Activated T-cell treated with anti-CD3 and anti-CD28 coated beads, Interleukin-2, amount 50 U/mL, for 1 hour (primary cell): ENCODE measurements around the gene ZNF620.
"Not testable (repeated sequence)": the region's sequence is repeated elsewhere in the genome, so short reads cannot be mapped to it uniquely, and the experiment has no call there.

Experiments
- DNase-seq: peaks from one replicate; pipeline ENCODE4 v3.0.0-alpha.2; 2020

The ZNF620 gene

DNA sequence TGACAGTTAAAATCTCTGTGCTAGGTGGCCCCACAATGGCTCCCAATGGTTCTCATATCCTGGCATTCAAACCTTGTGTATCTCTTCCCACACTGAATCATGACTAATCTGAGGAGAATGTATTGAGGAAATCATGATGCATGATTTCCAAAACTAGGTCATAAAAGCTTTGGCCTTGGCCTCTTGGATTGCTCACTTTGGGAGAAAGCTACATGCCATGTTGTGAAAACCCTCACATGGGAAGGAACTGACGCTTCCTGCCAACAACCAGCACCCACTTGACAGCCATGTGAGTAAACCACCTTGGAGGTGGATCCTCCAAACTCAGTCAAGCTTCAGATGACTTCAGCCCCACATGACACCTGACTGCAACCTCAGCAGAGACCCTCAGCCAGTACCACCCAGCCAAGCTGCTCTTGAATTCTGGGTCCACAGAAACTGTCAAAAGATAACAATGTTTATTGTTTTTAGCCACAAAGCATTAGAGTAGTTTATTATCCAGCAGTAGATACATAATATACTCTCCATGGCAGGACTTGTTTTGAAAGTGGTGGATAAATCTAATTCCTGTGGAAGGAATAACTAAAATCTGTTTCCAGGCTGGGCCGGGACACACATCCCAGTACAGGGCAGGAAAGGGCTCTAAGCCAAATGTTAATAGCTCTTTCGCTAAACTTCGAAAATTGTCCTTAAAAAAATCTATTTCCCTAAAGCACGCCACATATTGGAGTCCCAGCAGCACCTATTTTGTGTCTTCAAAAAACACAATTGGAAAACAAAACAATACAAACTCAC lies 1.0 kb upstream of the ZNF620 start:
- no peak for DNase-seq

DNA sequence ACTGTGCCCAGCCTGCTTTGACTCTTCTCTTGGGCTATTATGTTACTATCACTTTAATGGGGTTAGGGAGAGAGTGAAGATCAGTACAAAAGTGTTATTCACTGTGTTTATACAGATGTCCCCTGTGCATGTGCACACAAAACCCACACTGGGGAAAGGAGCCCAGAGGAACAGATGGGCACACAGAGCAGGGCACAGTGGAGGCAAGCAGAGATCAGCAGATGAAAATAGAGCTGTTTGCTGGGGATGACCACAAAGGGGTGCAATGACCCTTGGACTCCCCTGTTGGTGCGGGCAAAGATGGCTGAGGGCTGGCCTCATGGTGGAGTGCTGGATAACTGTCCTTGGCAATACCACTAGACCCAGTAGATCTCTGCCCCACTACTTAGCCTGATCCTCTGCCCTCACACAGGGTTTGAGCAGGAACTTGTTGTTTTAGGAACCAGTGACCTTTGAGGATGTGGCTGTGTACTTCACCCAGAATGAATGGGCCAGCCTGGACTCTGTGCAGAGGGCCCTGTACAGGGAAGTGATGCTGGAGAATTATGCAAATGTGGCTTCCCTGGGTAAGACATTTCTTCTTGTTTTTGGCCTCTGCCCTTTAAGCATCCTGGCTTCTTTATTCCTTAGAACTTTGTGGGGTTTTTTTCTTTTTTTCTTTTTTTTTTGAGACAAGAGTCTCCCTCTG lies 5.3 kb downstream of the ZNF620 start:
- no peak for DNase-seq

DNA sequence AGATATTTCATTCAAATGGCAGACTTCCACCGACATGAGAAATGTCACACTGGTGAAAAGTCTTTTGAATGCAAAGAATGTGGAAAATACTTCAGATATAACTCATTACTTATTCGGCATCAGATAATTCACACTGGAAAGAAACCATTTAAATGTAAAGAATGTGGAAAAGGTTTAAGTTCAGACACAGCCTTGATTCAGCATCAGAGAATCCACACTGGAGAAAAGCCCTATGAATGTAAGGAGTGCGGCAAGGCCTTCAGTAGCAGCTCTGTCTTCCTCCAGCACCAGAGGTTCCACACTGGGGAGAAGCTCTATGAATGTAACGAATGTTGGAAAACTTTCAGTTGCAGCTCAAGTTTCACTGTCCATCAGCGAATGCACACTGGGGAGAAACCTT lies 10.4 kb downstream of the ZNF620 start:
- no peak for DNase-seq

DNA sequence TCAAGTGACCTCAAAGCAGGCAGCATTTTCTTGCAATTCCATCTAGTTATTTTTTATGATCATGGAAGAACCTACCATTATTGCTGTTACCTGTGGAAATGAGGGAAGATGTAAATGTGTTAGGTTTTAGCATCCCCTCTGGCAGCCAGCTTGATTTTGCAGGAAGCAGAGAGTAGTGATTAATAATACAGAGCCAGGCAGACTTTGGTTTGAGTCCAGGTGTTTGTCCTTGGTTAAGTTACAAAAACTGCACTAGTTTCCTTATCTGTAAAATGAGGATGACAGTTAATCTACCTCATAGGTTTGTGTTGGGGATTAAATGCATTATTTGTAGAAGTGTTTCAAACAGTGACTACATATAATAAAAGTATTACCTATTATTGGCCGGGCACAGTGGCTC lies 12.2 kb downstream of the ZNF620 start:
- no peak for DNase-seq

DNA sequence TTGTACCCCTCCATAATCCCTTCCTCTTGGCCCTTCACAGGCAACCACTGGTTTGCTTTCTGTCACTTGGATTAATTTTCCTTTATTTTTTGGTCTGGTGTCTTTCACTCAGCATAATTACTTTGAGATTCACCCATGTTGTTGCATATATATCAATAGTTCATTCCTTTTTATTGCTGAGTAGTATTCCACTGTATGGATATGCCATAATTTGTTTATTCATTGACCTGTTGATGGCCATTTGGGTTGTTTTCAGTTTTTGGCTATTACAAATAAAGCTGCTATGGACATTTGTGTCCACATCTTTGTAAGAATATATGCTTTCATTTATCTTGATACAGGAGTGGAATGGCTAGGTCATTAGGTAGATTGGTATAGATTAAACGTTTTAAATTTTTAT lies 13.0 kb downstream of the ZNF620 start:
- no peak for DNase-seq

DNA sequence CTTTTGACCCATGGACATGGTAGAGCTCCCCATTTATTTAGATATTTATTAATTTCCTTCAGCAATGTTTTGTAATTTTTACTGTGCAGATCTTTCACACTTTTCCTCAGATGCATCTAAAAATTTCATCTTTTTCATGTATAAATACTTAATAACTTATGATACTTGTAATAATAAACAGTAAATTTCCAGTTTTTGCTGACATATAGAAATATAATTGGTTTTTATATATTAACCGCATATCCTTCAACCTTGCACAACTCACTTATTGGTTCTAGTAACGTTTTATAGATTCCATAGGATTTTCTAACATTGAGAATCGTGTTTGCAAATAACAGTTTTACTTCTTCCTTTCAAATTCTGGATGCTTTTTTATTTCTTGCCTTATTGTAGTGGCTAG lies 15.4 kb downstream of the ZNF620 start:
- DNase-seq: no peak

DNA sequence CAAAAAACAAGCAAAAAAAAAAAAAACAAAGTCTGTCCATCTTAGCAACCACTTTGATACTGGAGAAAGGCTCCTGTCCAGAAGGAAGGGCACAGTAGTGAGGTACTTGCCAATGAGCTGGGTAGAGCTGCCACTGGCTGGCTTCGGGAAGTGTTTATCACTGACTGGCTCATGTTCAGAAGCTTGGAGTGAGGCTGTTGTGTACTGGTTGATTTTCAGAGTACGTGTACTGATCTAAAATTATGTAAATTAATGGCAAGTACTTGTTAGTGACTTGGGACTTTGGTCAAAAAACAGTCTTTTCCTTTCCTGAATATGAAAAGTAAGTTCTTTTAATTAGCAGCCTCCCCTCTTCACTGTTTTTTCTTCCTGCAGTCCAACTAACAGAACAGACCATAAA lies 17.9 kb downstream of the ZNF620 start:
- DNase-seq: no peak

DNA sequence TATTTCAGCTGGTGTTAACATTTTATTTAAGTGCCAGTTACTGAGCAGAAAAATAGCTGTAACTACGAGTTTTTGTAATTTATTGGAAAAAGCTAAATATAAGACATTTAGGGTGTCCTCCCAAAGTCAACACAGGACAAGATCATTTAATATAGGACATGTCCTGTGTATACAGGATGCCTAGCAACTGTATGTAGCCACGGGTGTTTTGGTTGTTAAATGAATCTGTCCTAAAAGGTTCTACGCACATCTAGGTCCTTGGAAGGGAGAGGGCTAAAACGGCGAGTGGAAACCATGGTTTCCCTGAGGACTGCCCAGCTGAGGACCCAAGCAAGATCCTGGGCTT lies 18.4 kb downstream of the ZNF620 start:
- no peak for DNase-seq

DNA sequence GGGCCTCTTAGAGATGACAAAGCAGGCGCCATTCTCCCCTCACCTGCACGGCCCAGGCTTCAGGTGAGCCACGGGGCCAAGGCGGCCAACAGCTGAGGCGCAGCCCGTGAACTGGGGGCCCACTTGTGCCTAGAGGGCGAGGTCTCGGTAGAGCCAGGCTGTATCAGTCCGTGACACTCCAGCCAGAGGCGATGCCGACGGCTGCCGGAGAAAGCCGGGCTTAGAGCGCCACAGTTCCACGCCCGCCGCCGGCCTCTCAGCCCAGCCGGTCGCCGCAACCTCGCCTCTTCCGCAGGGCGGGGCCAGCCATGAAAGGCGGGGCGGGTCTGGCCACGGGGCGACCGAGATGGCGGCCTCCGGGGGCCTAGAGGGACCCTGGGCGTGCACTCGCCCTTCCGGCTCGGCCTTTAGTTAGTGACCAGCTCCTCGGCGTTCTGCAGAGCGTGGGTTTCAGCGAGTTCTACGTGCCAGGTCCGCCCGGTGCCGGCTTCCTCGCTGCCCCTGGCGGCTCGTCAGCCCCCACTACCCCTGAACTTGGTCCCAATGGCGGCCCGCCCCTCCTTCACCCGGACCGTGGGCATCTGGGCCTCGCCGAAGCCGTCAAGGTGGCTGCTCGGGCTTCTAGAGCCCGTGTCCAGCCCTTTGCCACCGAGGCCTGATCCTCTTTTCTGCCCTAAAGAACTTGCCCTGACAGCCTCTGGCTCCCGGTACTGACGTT lies 18.9 kb downstream of the ZNF620 start, which contains the start of gene ZNF621:
TSS of gene ZNF621 (plus strand) at position 393 of the 718 bp plus-strand sequence. CDS start 881 bp downstream, outside the sequence.
- peak; percentile 86 for DNase-seq

DNA sequence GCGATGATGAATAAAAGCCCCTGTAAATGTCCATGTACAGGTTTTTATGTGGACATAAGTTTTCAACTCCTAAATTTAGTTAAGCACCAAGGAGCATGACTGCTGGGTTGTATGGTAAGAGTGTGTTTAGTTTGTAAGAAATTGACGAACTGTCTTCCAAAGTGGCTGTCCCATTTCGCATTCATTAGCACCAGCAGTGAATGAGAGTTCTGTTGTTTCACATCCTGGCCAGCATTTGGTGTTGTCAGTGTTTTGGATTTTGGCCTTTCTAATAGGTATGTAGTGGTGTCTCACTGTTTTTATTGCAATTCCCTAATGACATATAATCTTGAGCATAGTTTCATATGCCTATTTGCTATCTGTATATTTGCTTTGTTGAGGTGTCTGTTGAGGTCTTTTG lies 22.6 kb downstream of the ZNF620 start:
- DNase-seq: no peak

DNA sequence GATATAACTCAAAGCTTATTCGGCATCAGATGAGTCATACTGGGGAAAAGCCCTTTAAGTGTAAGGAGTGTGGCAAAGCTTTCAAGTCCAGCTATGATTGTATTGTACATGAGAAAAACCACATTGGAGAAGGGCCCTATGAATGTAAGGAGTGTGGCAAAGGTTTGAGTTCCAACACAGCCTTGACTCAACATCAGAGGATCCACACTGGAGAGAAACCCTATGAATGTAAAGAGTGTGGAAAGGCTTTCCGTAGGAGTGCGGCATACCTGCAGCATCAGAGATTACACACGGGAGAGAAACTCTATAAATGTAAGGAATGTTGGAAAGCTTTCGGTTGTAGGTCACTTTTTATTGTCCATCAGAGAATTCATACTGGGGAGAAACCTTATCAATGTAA lies 26.4 kb downstream of the ZNF620 start:
- no peak for DNase-seq

DNA sequence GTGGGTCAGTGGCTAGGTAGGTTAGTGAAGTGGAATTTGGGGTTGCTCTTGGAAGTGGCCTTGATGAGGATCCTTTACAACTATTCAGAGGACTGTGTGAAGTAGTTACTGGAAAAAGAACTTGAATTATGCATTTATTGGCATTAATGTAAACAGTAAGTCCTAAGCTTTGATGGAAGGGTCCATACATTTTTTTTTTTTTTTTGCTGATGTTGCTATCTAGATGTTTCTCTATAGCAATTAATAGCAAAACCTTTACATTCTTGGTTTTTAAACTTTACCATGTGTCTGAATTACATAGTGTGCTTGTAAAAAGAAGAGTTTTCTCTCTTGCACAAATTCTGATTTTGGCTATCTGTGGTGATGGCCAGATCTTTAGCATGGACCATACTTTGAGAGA lies 28.4 kb downstream of the ZNF620 start:
- no peak for DNase-seq

DNA sequence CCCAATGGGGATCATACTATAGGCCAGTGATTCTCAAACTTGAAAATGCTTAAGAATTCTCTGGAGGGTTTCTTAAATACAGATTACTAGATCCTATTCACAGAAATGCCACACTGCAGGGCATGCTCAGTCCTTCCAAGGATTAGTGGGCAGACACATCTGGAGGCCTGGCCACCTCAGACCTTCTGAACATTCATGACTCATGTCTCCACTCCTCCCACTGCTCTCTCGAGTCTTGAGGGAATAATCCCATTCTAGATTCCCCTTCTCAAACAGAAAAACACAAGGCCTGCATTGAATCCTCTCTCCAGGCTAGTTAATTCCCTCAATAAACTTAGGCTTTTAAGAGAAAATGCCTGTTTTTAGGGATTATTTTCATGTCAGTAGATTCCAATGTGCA lies 41.0 kb downstream of the ZNF620 start:
- no peak for DNase-seq

DNA sequence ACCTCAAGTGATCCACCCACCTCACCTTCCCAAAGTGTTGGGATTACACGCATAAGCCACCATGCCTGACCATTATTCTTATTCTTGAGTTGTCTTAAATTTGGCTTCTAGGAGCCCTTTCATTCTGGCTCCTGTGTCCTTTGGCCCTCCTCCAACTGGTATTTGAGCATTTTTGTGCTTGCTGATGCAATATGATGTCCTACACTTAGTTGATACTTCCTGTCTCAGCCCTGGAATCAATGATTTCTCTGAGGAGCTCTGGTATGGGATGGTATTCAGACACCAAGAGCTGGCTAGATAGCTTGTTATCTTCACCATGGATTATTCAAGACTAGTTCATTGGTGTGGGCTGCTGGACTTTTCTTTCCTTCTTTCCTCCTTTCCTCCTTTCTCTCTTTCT lies 44.3 kb downstream of the ZNF620 start:
- DNase-seq: no peak

DNA sequence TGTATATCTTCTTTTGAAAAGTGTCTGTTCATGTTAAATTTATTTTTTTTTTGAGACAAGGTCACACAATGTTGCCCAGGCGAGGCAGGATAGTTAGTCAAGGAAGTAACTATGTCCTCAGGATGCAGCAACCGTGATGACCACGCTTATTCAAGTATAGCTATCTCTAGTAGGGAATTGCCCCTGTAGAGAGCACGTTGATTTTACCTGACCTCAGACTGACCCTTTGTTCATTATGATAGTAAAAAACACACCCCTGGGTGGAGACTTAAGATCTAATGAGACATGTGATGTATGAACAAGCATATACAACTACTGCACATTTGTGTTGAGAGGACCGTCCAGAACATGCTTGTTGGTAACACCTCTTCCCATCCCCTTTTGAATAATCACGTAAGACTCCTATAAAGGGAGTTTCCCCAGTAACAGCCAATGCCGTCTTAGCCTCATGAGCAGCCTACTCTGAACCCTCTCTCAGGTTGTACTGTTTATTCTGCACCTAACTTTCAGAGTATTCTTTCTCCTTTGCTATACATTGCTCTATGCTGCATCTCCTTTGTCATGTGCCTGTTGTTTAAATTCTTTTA lies 51.8 kb downstream of the ZNF620 start:
- no peak for DNase-seq

DNA sequence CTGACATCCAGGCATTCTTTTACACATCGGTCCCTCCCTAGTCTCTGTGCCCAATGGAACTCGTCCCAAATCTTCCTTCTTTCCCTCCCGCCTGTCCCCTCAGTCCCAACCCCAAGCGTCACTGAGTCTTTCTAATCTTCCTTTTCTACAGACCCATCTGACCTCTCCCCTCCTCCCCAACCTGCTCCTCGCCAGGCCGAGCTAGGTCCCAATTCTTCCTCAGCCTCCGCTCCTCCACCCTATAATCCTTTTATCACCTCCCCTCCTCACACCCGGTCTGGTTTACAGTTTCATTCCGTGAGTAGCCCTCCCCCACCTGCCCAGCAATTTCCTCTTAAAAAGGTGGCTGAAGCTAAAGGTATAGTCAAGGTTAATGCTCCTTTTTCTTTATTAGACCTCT lies 56.6 kb downstream of the ZNF620 start:
- not testable (repeated sequence) for DNase-seq

DNA sequence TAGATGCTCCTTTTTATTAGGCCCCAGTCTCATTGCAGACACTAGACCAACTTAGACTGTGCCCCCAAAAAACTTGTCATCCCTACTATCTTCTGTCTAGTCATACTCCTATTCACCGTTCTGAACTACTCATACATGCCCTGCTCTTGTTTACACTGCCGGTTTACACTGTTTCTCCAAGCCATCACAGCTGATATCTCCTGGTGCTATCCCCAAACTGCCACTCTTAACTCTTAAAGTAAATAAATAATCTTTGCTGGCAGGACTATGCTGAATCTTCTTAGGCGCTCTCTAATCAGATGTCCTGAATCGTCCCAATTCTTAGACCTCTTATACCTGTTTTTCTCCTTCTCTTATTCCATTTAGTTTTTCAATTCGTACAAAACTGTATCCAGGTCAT lies 59.8 kb downstream of the ZNF620 start:
- DNase-seq: not testable (repeated sequence)

DNA sequence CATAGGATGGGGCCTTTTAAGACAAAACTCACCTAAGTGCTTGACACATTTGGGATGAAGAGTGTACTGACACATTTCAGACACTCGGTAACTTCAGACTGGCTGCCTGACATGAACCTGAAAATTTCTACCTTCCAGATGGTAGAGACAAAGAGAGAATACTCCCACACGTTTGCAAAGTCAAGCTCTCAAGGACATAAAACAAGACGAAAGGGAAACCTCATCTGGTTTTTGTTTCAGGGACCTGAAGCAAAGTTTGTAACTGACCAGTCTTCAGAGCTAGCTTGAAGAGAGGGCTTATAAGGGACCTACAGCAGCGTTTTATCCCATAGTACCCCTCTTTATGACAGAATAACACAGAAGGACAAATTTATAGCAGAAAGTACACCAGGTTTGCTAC lies 60.9 kb downstream of the ZNF620 start:
- no peak for DNase-seq
